GM19468 (cell line): ENCODE results near the gene FAT1.

Experiments used
- ATAC-seq: cut with Tn5 transposase; IDR thresholded peaks from one replicate; pipeline ENCODE4 v1.9.1; 2021; ENCODE audit warnings: mild to moderate bottlenecking, moderate library complexity, moderate number of reproducible peaks; ENCODE audit not compliant: unreplicated experiment; ENCODE audit errors: extremely low read depth

Gene FAT1

DNA sequence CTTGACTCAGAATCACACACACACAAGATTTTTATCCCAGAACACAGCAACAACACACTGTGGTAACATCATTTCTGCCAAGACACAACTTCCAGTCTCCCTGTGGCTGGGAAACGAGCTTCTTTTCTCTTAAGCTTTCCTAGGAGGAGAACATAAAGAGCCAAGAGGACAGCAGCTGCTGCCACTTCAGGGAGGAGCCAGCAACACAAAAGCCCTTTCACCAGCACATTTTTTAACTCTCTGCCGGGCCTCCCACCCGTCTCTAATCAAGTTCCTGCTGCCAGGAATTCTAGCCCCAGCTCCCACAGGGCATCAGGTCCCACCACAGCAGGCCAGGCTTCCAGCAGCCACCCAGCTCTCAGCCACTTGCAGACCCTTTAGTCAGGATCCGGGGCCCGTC lies 22.4 kb downstream of the FAT1 start:
- ATAC-seq, result no peak

DNA sequence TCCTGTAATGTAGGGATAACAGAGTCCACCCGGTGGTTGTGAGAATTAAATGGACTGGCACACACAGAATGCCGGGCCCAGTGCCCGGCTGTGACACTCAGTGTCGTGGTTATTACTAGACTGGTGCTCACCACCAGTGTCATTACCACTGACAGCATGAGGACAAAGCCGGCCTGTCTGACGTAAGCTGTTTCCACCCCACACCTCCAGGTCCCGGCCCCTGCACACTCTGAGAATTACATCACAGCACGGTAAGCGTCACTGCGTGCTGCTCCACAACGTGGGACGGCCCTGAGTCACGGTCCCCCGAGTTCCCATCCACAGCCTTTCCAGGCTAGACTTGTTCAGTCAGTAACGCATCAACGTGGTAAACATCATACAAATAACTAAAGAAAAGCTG lies 22.9 kb downstream of the FAT1 start:
- ATAC-seq, result no peak

DNA sequence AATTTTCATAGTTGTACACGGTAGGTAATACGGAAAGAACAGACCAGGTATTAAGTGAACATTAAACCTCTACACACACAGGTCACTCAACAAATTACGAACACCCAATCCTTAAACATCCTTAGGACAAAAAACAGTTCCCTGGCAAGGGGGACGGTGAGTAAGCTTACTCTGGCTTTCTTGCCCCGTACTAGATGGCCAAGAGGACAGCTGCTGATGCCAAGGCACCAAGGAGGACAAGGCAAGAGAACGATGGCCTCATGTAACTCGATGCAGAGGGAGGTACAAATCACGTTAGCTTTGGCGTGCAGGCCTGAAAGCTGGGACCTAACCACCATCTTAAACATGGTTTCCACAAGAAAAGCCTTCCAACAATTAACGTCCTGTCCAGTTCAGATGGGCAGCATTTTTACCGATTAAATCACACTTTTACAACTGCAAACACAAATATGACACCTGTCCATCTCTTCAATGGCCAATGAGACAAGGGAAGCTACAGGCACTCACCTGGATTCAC lies 23.7 kb downstream of the FAT1 start:
- ATAC-seq, result no peak

DNA sequence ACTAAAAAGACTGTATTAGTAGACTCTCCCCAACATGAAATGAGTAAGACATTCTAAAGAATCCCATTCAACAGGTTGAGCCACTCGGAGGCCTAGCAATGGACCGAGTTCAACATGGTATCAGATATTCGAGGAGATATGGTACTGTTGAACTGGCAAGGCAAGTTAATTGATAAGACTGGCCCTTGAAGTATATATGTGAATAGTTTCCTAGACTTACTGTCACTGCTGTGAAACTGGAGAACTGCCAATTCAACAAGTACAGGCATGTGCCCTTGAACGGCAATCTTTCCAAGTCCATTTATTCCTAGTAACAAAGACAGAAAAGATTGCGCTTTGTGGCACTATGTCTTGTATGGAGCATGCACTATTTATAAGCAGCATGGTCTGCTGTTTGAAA lies 24.4 kb downstream of the FAT1 start:
- no peak for ATAC-seq

DNA sequence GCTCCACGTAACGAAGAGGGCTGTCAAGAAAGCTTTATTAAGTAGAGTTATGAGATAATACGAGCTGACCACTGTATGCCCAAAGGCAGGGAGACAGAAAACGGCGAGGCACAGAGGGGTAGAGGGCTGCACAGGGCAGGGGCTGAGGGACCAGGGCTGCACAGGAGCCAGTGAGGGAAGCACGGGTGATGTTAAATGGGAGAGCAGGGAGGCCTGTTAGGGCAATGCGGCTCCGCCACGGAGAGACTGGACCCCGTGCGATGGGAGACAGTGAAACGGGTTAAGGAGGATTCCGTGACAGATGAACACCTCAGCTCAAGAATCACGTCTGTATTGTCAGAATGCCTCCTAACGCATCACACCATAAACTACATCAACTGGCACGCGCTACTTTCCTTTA lies 25.1 kb downstream of the FAT1 start:
- ATAC-seq, result no peak

DNA sequence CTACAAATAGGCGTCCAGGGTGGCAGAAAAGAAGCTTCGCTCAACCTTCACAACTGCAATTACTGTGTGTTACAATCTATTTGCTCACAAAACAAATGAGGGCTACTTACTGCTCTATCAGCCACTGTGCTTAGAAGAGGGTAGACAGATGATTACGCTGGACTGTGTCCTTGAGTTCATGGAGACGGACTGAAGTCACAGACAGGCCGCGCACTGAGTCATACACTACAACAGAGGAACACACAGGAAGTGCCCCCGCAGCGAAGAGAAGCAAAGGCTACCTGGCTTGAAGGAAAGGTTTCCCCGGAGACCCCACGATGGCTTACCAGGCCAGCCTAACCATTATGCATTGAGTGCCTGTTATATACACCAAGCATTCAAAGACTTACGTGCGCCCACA lies 25.6 kb downstream of the FAT1 start:
- no peak for ATAC-seq

DNA sequence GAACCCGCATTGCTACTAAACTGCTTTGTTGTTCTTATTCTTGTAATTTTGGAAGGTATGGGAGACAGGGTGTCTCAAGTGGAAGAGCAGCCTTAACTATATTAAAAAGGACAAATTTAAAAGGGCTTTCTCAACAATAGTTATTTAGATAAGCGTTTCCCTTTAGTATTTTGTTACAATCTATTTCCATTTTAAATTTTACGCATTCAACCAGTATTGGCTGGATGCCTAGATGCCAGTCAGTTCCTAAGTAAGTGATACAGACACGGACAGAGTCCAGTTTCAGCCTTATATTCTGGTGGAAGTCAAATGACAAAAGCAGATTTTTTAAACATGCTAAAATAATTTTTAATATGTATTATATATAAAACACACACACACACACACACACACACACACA lies 28.3 kb downstream of the FAT1 start:
- no peak for ATAC-seq

DNA sequence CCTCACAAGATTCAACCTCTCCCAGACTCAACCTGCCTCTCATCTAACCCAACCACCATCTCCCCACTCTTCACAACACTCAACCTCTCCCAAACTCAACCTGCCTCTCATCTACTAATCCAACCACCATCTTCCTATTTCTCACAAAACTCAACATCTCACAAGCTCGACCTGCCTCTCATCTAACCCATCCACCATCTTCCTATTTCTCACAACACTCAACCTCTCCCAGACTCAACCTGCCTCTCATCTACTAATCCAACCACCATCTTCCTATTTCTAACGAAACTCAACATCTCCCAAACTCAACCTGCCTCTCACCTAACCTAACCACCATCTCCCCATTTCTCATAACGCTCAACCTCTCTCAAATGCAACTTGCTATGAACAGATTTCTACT lies 29.8 kb downstream of the FAT1 start:
- ATAC-seq, result no peak

DNA sequence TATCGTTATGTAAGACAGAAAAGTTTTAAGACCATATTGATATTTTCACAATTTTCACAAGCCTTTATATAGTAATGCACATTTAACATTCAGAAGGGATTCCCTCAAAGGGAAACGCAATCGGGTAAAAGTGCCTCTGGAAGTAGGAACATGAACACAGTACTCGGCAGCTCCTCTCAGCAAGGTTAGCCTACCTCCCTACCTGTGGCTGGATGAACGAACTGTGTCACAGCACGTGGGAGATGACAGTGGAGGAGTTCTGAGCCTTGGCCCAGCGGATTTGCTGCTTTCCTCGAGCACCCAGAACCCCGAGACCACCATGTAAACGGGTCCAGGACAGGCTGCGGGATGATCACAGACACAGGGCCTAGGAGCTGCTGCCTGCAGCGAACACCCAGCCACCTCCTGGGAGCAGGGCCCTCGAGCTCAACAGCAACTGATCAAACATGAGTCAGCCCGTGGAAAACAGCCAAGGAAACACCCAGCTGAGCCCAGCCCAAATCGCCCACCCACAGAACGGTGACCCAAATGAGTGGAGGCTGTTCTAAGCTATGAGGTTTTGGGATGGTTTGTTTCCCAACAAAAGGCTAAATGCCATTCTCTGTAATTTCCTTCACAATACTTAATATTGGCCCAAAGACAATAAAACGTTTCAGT lies 30.4 kb downstream of the FAT1 start:
- no peak for ATAC-seq

DNA sequence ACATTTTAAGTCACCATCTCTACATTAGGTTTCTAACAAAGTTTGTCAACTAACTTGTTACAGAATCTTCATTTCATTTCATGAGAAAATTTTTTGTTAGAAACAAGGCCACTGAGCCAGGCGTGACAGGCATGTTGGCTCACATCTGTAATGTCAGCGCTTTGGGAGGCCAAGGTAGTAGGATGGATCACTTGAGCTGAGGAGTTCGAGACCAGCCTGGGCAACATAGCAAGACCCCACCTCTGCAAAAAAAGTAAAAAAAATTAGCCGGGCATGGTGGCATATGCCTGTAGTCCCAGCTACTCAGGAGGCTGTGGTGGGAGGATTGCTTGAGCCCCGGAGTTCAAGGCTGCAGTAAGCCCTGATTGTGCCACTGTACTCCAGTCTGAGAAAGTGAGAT lies 32.3 kb downstream of the FAT1 start:
- no peak for ATAC-seq

DNA sequence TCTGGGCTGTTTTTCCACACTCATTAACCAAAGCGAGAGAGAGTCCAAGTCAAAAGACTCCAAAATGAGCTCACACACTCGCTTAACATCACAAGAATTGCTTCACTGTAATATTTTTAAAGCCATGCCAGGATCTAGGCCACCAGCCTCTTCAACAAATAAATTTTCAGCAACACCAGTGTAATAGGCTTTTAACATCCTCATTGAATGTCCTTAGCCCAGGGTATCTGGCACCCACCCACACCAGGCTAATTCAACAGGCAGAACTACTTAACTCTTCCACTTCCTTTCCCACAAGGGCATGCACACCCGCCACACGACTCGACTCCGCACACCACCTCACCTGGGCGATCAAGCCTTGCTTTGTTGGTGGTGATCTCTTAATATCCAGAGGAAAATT lies 34.2 kb downstream of the FAT1 start:
- no peak for ATAC-seq

DNA sequence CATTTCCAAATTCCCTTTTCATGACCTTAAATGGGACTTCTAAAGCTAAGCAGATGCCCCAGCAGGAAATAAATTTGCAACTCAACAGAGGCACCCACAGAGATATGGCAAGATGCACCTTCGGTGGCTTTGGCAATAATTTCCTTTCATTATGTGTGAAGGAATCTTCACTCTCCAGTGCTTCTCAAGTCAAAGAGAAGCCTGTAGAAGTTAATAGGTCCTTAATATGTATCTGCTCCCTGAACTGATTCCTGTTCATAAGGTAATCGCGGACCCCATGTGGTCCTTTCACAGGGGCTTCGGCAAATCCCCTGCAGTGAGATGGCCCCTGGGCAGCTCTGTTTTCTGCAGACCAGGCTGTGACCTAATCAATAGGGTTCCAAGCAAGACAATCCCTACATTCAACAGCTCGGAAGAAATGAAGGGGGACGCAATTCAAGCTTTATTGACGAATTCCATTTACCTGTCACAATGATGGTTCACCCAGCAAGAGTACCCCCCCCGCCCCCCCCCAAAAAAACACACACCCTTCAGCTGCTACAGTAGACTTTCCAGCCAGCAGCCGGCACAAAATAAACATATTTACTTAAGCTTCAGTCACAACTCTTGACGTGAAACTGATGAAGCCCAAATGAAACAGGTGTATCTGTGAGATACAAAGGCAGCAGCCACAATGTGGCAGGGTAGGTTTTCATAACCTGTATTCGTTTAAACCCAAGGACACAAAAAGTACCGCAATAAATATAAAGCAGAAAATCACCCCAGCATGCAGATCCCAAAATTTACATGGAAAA lies 35.3 kb downstream of the FAT1 start:
- no peak for ATAC-seq

DNA sequence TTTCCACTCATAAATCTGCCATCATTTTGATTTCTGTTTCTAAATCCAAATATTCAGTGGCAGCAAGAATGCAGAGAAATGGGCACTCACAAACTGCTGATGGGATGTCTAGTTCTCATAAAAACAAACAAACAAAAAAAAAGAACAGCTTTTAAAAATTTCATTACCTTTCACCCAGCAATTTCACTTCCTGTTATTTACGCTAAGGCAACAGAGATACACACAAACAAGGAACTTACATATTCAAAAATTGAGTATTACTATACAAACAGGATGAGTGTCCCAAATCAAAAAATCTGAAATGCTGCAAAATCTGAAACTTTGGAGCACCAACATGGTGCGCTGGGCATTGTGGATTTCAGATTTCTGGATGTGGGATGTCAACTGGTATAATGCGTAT lies 36.4 kb downstream of the FAT1 start:
- ATAC-seq, result no peak

DNA sequence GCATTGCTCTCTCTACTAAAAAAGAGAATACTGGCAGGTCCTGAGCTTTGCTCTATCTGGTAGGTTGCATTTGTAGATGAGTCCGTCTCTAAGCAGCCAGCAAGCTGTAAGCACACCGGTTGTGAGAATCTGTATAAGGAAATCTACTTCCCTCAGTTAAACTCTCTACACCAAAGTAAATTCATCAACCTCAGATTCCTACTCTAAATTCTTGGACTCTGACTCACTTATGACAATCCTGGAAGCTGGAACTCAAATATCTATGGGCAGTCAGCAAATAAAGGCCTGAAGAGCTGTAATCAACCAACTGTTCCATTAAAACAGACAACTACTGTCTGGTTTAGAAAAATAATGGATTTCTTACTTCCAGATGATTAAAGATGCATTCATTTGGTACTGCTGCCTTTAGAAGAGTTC lies 37.9 kb downstream of the FAT1 start:
- ATAC-seq, result no peak

DNA sequence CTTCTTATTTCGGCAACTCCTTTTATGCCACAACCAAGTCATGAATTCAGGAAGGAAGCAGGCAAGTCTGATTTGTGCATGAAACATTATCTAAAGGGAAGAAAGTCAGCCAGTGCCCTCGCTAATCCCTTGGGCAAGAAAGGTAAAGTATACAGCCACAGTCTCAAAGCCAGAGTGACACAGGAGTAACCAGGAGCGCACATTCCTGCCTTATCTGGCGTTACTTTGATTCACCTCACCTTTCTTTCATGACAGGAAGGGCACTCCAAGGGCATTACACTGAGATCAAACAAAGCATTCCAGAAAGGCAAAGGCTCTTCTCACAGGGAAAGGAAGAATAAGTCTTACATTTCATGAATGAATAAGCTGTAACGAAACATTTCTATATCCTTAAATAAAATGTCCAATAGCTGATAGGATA lies 38.8 kb downstream of the FAT1 start:
- ATAC-seq, result no peak

DNA sequence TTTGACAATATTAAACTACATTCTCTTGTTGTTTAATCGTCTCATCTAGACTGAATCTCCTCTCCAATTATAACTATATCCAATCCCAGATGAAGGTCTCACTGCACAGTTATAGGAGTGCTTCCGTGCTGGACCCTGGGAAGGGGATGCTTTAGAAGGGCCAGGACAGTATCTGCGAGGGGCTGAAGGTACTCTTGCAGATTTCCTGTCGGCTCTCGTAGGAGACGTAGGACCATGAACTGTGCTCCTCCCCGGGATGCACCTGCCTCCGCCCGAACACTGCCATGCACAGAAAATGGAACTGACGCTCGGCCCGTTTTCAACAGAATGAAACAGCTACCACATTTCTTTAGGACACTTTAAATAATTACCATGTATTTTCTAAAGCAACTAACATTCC lies 39.4 kb downstream of the FAT1 start:
- ATAC-seq, result no peak

DNA sequence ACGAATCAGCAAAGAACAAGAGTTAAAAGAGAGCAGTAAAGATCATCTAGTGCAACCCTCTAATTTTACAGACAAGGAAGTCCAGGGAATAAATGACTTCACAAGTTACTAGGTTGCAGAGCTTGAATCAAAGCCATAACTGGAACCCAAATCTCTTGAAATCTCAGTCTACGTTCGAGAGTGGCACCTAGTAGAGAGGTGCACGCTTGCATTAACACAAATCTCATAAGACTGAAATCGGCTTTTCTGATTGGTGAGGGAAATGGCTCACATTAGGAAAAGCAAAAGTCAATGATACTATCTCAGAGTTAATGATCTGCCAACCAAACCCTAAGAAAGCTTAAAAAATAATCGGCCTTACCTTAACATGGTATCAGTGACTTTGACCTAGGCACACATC lies 43.0 kb downstream of the FAT1 start:
- ATAC-seq, result no peak

DNA sequence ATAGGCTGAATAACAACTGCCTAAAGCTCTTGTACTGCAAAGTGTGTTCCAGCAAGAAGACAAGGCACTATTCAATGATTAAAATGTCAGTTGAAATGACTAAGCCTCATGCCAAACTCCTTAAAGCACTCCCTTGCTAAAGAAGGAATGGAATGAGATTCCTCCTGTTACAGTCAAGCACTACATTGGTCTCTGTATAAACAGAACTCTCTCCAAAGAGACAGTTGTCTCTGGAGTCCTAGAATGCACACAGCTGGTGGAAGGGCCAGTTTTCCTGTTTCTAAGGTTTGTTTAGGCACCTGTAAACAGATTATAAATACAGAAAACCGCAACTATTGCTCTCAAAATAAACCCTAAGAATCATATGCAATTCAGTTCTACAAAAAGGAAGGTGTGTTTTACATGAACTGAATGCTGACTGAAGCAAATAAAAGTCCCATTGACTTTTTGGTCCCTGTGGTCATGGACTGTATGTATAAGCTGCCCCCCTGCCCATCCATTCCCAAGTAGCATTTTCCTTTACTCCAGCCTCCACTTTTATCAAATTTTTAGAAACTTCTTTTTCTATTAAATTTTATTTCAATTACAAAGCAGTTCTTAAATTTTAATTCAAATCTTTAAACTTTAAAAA lies 47.0 kb downstream of the FAT1 start:
- no peak for ATAC-seq

DNA sequence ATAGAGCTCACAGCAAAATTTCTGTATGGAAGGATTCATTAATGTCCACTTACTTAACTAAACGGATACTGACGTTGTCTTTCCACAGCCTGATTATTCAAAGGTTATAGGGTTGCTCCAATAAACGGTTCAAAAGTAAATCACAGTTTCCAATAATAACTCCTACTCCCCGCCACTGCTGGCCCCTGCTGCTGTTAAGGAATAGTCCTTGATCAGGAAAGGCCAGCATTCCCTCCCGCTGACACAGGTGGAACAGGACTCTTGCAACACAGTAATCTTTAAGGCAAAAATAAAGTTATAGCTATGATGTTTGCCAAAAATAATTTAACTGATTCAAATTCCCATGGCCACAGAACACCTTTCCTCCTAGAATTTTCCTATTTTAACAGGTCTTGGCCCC lies 53.9 kb downstream of the FAT1 start:
- ATAC-seq, result no peak

DNA sequence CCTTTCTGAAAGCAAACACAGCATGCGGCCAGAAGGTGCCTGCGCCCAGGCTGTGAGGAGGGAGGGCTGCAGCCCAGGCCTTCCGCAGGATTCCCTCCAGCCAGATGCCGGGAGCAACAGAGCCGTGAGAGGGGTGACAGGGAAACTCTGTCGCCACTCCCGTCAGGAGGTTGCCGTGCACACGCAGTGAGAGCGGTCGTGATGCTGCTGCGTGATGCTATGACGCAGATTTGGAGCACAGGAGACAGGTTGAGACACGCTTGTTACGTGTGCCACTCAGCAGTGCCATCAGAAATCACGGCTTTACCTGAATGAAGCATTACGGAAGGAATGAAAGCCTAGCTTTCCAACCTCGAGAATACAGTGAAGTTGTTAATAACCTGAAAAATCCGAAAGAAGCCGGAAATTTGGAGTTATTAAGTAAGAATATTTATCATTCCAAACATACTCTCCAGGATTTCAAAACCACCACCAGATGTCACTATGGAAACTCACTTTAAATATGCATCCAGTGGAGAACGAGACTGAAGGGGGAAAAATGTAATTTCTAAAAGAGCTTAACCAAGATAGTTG lies 54.4 kb downstream of the FAT1 start:
- ATAC-seq, result no peak

DNA sequence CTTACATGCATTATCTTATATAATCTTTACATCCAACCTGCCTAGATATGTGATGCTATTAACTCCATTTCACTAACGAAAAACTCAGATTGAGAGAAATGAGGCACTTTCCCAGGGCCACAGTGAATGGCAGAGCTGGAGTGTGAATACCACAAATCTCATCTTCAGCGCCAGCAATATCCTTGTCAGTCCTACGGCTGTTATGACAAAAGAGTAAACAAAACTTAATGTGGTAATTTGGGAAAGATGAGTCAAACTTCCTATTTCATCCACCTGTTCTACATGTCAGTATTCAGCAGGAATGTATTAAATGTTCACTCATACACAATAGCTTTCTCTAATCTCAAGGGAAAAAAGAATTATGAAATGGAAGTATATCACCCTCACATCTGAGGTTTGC lies 56.9 kb downstream of the FAT1 start:
- ATAC-seq, result no peak
